Natural killer cell (primary cell): ENCODE measurements around the gene DOCK1. TPM values are rescaled to one million over a fixed set of nuclear protein-coding genes. Genes with fewer than 3 reads are reported as not detected.

Experiments
- ATAC-seq, 3 donors: fragments of 150-1000 bp in 2 of 3; fragments of 200-7000 bp in 1 of 3; cut with Tn5 transposase; 1 replicate in 1 of 3; 2 replicates in 2 of 3; pipeline ENCODE4 v1.10.0; 2021; ENCODE audit warnings: mild to moderate bottlenecking in 2 of 3, moderate library complexity in 2 of 3
- DNase-seq, 2 donors: peaks; one replicate each; pipeline versions ENCODE4 v3.0.0 to v3.0.0-alpha.2; 2013 to 2021; ENCODE audit warnings: mixed read lengths in 1 of 2
- H3K27ac ChIP-seq: one replicate; pipeline ENCODE4 v1.5.1; 2013; ENCODE audit warnings: mild to moderate bottlenecking, low read length
- H3K27me3 ChIP-seq: one replicate; pipeline ENCODE4 v1.6.1; 2013; ENCODE audit warnings: low read length; ENCODE audit not compliant: control insufficient read depth, insufficient read depth
- H3K36me3 ChIP-seq: one replicate; pipeline ENCODE4 v1.6.1; 2013; ENCODE audit warnings: low read length; ENCODE audit not compliant: control insufficient read depth, insufficient read depth
- H3K4me1 ChIP-seq: one replicate; pipeline ENCODE4 v1.6.1; 2013; ENCODE audit warnings: low read length; ENCODE audit not compliant: control insufficient read depth, insufficient read depth
- H3K4me3 ChIP-seq: one replicate; pipeline ENCODE4 v1.5.1; 2013; ENCODE audit warnings: low read length
- H3K9me3 ChIP-seq: one replicate; pipeline ENCODE4 v1.6.1; 2013; ENCODE audit warnings: low read length; ENCODE audit not compliant: control insufficient read depth, insufficient read depth
- H3K27ac Mint-ChIP-seq, 2 donors: one replicate each; pipeline ENCODE4 v1.8.0; 2022; ENCODE audit warnings: mild to moderate bottlenecking in 2 of 2, mixed read lengths in 2 of 2, moderate library complexity in 1 of 2
- H3K27me3 Mint-ChIP-seq, 2 donors: one replicate each; pipeline ENCODE4 v1.8.0; 2022; ENCODE audit warnings: low read depth in 2 of 2, mixed read lengths in 2 of 2
- H3K36me3 Mint-ChIP-seq: one replicate; pipeline ENCODE4 v1.8.0; 2022; ENCODE audit warnings: mixed read lengths
- H3K4me1 Mint-ChIP-seq, 2 donors: one replicate each; pipeline ENCODE4 v1.8.0; 2022; ENCODE audit warnings: mixed read lengths in 2 of 2
- H3K4me3 Mint-ChIP-seq: one replicate; pipeline ENCODE4 v1.8.0; 2022; ENCODE audit warnings: mild to moderate bottlenecking, moderate library complexity, mixed read lengths
- H3K9me3 Mint-ChIP-seq, 2 donors: one replicate each; pipeline ENCODE4 v1.8.0; 2022; ENCODE audit warnings: mixed read lengths in 2 of 2
- CTCF ChIP-seq: fragments of 200-600 bp; IDR thresholded peaks from one replicate; pipeline ENCODE4 v1.8.0; 2022; ENCODE audit warnings: antibody characterized with exemption
- WGBS: methylation state at CpG from one replicate; pipeline ENCODE4 v1.1.7; 2013; ENCODE audit warnings: missing lambda C conversion rate; ENCODE audit not compliant: insufficient coverage; 5-methylcytosine and 5-hydroxymethylcytosine counted together
- intact Hi-C: fragments of 100-400 bp; cut with micrococcal nuclease; formaldehyde crosslinking; loops from one replicate; pipeline ENCODE4 v1.14.2; 2022
- total RNA-seq, 4 donors: library from RNA; stranded (reverse); fragments of 120-200 nt in 1 of 4; gene quantifications; one replicate each; pipeline versions ENCODE4 v1.2.3 to v1.2.4, GENCODE V29; 2013 to 2022

The DOCK1 gene
- total RNA-seq, 3 donors from 2014 or later (not counting 1 experiment from before 2014, with no cell fraction given): 0.07 to 0.12 (median 0.08) TPM

- Mint-ChIP-seq H3K36me3 (no peaks in the 10 kb centered on the region), H3K4me1 (no peaks in the 10 kb centered on the region), H3K9me3 (no peaks in the 10 kb centered on the region), H3K27me3 (peaks cover 35 to 58% of the 10 kb centered on the region in 2 donors), H3K27ac (no peak overlapping the region), H3K4me3 (no peak overlapping the region)
- intact Hi-C loops: no loop called here
- no peak overlapping the region for H3K4me3 ChIP-seq
- DNase-seq (no peak), ATAC-seq (no peak)
- TF ChIP-seq CTCF: no peak
- no peaks in the 10 kb centered on the region for H3K4me1 ChIP-seq
- 67% methylated on average over 1 of the region's 2 CpGs for WGBS
- H3K36me3 ChIP-seq: no peaks in the 10 kb centered on the region
- H3K9me3 ChIP-seq: no peaks in the 10 kb centered on the region
- H3K27ac ChIP-seq: no peak overlapping the region
- H3K27me3 ChIP-seq: no peaks in the 10 kb centered on the region
Measured at GRCh38 chr10:127198721-127199120, 293.5 kb downstream of the DOCK1 start.

DNA sequence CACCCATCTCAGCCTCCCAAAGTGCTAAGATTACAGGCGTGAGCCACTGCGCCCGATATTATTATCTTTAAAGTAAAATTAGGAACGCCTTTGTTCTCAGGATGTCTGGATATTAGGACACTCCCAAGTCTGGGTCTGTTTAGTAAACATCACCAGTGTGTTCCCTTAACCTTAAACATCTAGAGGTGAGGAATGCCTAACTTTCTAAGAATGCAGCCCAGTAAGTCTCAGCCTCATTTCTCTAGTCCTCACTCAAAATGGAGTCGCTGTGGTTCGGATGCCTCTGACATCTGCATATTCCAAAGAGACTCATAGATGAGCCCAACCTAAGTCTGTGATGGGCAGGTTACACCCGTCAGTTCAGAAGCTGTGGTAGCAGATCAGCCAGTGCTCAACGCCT, 295.4 kb downstream of the DOCK1 start:
- Mint-ChIP-seq H3K27ac (no peak overlapping the region), H3K9me3 (no peaks in the 10 kb centered on the region), H3K27me3 (peaks cover 25 to 45% of the 10 kb centered on the region in 2 donors), H3K4me1 (no peaks in the 10 kb centered on the region), H3K4me3 (no peak overlapping the region), H3K36me3 (no peaks in the 10 kb centered on the region)
- ATAC-seq (no peak), DNase-seq (no peak)
- Histone ChIP-seq H3K27ac (no peak overlapping the region), H3K27me3 (no peaks in the 10 kb centered on the region), H3K4me1 (no peaks in the 10 kb centered on the region), H3K36me3 (no peaks in the 10 kb centered on the region), H3K9me3 (no peaks in the 10 kb centered on the region), H3K4me3 (no peak overlapping the region)
- WGBS: 90% methylated on average over 8 of the region's 8 CpGs
- intact Hi-C loops: no loop called here
- no peak for TF ChIP-seq CTCF

DNA sequence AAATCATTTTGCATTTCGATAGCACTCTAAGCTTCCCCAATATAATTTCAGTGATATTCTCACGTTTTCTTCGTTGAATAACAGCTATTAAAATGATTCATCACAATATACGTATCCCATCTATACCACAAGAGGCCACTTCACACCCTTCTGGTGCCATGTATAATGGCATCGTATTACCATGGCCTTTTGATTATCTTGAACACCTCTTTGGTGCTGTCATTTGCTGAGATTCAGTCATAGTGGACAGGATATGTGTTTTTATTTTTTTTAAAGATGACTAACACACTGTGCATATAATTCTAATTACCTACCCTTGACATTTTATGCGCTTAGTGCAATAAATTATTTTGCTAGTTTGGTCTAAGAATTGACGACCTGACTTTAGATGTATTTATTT, 297.8 kb downstream of the DOCK1 start:
- Mint-ChIP-seq H3K27ac (no peak overlapping the region), H3K4me3 (no peak overlapping the region), H3K36me3 (no peaks in the 10 kb centered on the region), H3K27me3 (peaks cover 11 to 31% of the 10 kb centered on the region in 2 donors), H3K4me1 (no peaks in the 10 kb centered on the region), H3K9me3 (no peaks in the 10 kb centered on the region)
- no peaks in the 10 kb centered on the region for H3K9me3 ChIP-seq
- 66% methylated on average over 5 of the region's 7 CpGs for WGBS
- no peaks in the 10 kb centered on the region for H3K36me3 ChIP-seq
- DNase-seq (no peak), ATAC-seq (no peak)
- no peak overlapping the region for H3K4me3 ChIP-seq
- TF ChIP-seq CTCF: no peak
- H3K27me3 ChIP-seq: no peaks in the 10 kb centered on the region
- no peak overlapping the region for H3K27ac ChIP-seq
- no peaks in the 10 kb centered on the region for H3K4me1 ChIP-seq
- intact Hi-C loops: no loop called here

- no peak overlapping the region for H3K27ac Mint-ChIP-seq
- Histone ChIP-seq H3K4me3 (no peak overlapping the region), H3K4me1 (no peaks in the 10 kb centered on the region), H3K36me3 (no peaks in the 10 kb centered on the region), H3K9me3 (no peaks in the 10 kb centered on the region), H3K27ac (no peak overlapping the region), H3K27me3 (no peaks in the 10 kb centered on the region)
- WGBS: 85% methylated on average over 2 of the region's 2 CpGs
- DNase-seq: no peak
- H3K9me3 Mint-ChIP-seq: no peaks in the 10 kb centered on the region
- H3K27me3 Mint-ChIP-seq: peaks cover 0 to under 1% of the 10 kb centered on the region in 2 donors
- H3K4me1 Mint-ChIP-seq: no peaks in the 10 kb centered on the region
- intact Hi-C loops: no loop called here
- no peak for ATAC-seq
- no peaks in the 10 kb centered on the region for H3K36me3 Mint-ChIP-seq
- no peak overlapping the region for H3K4me3 Mint-ChIP-seq
- no peak for TF ChIP-seq CTCF
Measured at GRCh38 chr10:127207081-127207480, 301.9 kb downstream of the DOCK1 start.
